K562 (cell line): ENCODE results near the gene SNX12. TPM values are rescaled to one million over a fixed set of nuclear protein-coding genes. Genes with fewer than 3 reads are reported as not detected.

ENCODE experiments used
- ATF3 ChIP-seq, 2 experiments: fragments of 450-650 bp in 1 of 2; sonication (generic) in 1 of 2; formaldehyde crosslinking in 1 of 2; IDR thresholded peaks in 1 of 2; conservative IDR thresholded peaks in 1 of 2; 2 replicates each; pipeline versions ENCODE4 v1.6.1 to v1.8.1; 2016 to 2023; ENCODE audit warnings: mild to moderate bottlenecking in 2 of 2, moderate library complexity in 2 of 2, inconsistent platforms in 1 of 2, missing genetic modification reagents in 1 of 2
- BRCA1 ChIP-seq, 2 experiments: fragments of 450-650 bp in 1 of 2; sonication (generic) in 1 of 2; formaldehyde crosslinking in 1 of 2; IDR thresholded peaks; 2 replicates each; pipeline versions ENCODE4 v1.5.0 to v1.6.1; 2017 to 2020; ENCODE audit warnings: mild to moderate bottlenecking in 1 of 2, missing genetic modification reagents in 1 of 2
- BRF2 ChIP-seq: IDR thresholded peaks from 3 replicates; pipeline ENCODE4 v1.6.1; 2011; ENCODE audit warnings: borderline replicate concordance, mild to moderate bottlenecking; ENCODE audit not compliant: insufficient read length, insufficient read depth
- CEBPG ChIP-seq, 3 experiments: fragments of 200-800 bp in 1 of 3; sonication (Bioruptor generic) in 1 of 3; sonication (generic) in 1 of 3; formaldehyde crosslinking in 1 of 3; IDR thresholded peaks in 2 of 3; conservative IDR thresholded peaks in 1 of 3; 2 replicates each; pipeline versions ENCODE4 v1.6.1 to v1.8.0; 2016 to 2022; ENCODE audit warnings: missing compliant biosample characterization in 2 of 3, missing genetic modification characterization in 2 of 3, mild to moderate bottlenecking in 1 of 3, missing genetic modification reagents in 1 of 3
- FOS ChIP-seq: IDR thresholded peaks from 3 replicates; pipeline ENCODE4 v1.6.1; 2011; ENCODE audit not compliant: insufficient read length; ENCODE audit errors: extremely low read depth
- GTF2E2 ChIP-seq: fragments of 200-800 bp; sonication (Bioruptor generic); IDR thresholded peaks from 2 replicates; pipeline ENCODE4 v1.6.1; 2016; ENCODE audit warnings: missing genetic modification characterization, missing compliant biosample characterization
- HLTF ChIP-seq: fragments of 450-650 bp; IDR thresholded peaks from 2 replicates; pipeline ENCODE4 v1.6.1; 2016
- IRF9 ChIP-seq: fragments of 450-650 bp; IDR thresholded peaks from 2 replicates; pipeline ENCODE4 v1.6.1; 2016; ENCODE audit warnings: missing biosample characterization, missing genetic modification characterization
- NELFE ChIP-seq: IDR thresholded peaks from 2 replicates; pipeline ENCODE4 v1.6.1; 2011; ENCODE audit warnings: mild to moderate bottlenecking; ENCODE audit not compliant: insufficient read depth, insufficient read length
- NR0B1 ChIP-seq: fragments of 450-650 bp; IDR thresholded peaks from one replicate; pipeline ENCODE4 v1.6.1; 2018; ENCODE audit warnings: mild to moderate bottlenecking, moderate library complexity; ENCODE audit not compliant: partially characterized antibody
- PCBP1 ChIP-seq: fragments of 200-400 bp; formaldehyde crosslinking; IDR thresholded peaks from 2 replicates; pipeline ENCODE4 v1.6.1; 2018; ENCODE audit warnings: mild to moderate bottlenecking, low read depth, low read length; ENCODE audit not compliant: poor library complexity, severe bottlenecking
- PHF20 ChIP-seq: fragments of 450-650 bp; IDR thresholded peaks from 2 replicates; pipeline ENCODE4 v1.6.1; 2018; ENCODE audit not compliant: partially characterized antibody
- POU5F1 ChIP-seq: fragments of 150-350 bp; IDR thresholded peaks from 2 replicates; pipeline ENCODE4 v1.6.1; 2014; ENCODE audit warnings: borderline replicate concordance, low read length, low read depth, mild to moderate bottlenecking; ENCODE audit not compliant: partially characterized antibody
- PRPF4 ChIP-seq: fragments of 200-400 bp; formaldehyde crosslinking; IDR thresholded peaks from one replicate; pipeline ENCODE4 v1.6.1; 2017; ENCODE audit warnings: low read length, low read depth, mild to moderate bottlenecking; ENCODE audit not compliant: insufficient read depth, poor library complexity, severe bottlenecking
- PTTG1 ChIP-seq: fragments of 450-650 bp; IDR thresholded peaks from 2 replicates; pipeline ENCODE4 v1.6.1; 2016; ENCODE audit warnings: low read depth, mild to moderate bottlenecking, missing genetic modification characterization, missing compliant biosample characterization
- SLC30A9 ChIP-seq: fragments of 250-450 bp; sonication (Bioruptor Pico); IDR thresholded peaks from 2 replicates; pipeline ENCODE4 v1.8.0; 2022; ENCODE audit warnings: mild to moderate bottlenecking, moderate library complexity
- SMAD4 ChIP-seq: fragments of 250-450 bp; sonication (Bioruptor Pico); conservative IDR thresholded peaks from 2 replicates; pipeline ENCODE4 v1.8.0; 2021; ENCODE audit warnings: inconsistent platforms, mild to moderate bottlenecking, moderate library complexity
- ZFP36 ChIP-seq: fragments of 150-350 bp; IDR thresholded peaks from 2 replicates; pipeline ENCODE4 v1.6.1; 2018; ENCODE audit warnings: low read length, low read depth; ENCODE audit not compliant: partially characterized antibody
- ZNF24 ChIP-seq: fragments of 450-650 bp; IDR thresholded peaks from 2 replicates; pipeline ENCODE4 v1.6.1; 2016
- ZNF316 ChIP-seq: fragments of 450-650 bp; IDR thresholded peaks from 2 replicates; pipeline ENCODE4 v1.6.1; 2016
- ZNF444 ChIP-seq: fragments of 250-450 bp; sonication (Bioruptor Pico); IDR thresholded peaks from 2 replicates; pipeline ENCODE4 v1.4.0; 2020; ENCODE audit warnings: mild to moderate bottlenecking, moderate library complexity
- ZSCAN29 ChIP-seq: fragments of 450-650 bp; IDR thresholded peaks from 2 replicates; pipeline ENCODE4 v1.6.1; 2017
- polyA plus RNA-seq, 8 experiments: library from polyadenylated mRNA; depleted of rRNA in 4 of 8; stranded (reverse) in 5 of 8; unstranded in 3 of 8; fragments of >200 nt; fragmentation: Nextera tagmentation in 2 of 8; fragmentation: Illumina TruSeq in 1 of 8; extraction: Ambion mirVana in 2 of 8; extraction: Trizol in 1 of 8; gene quantifications; 2 replicates each; pipeline versions ENCODE4 v1.2.1 to v1.2.3, GENCODE V29; 2011 to 2014; ENCODE audit warnings: inconsistent platforms in 1 of 8, missing spikeins in 1 of 8
- total RNA-seq, 7 experiments: library from RNA; depleted of rRNA in 6 of 7; stranded (reverse); fragments of >200 nt in 6 of 7; fragmentation: Illumina TruSeq in 2 of 7; extraction: Trizol in 2 of 7; gene quantifications; 2 replicates each; pipeline versions ENCODE4 v1.2.1 to v1.2.3, GENCODE V29; 2011 to 2021; ENCODE audit warnings: low replicate concordance in 1 of 7

The SNX12 gene
- total and polyA plus RNA-seq, 9 of the 15 experiments (the other 6 are each of a cell fraction or from before 2014, with no cell fraction given), result 12.7 to 50.3 (median 37.1) TPM

- TF ChIP-seq CEBPG (CRISPR knock-in tag; IDR thresholded peaks at IDR 0.05) (no peak), CEBPG (tag; conservative IDR thresholded peaks at IDR 0.05 in 1 of 2, IDR thresholded peaks at IDR 0.05 in 1 of 2) (no peak), NR0B1 (no peak), ATF3 (IDR thresholded peaks at IDR 0.05) (no peak; the same call in 1 of the 2 replicates), ATF3 (CRISPR knock-in tag; conservative IDR thresholded peaks at IDR 0.05) (no peak), PRPF4 (no peak), ZNF316 (no peak), NELFE (no peak), IRF9 (no peak), PTTG1 (tag) (no peak), PHF20 (no peak), POU5F1 (no peak), ZSCAN29 (no peak), HLTF (no peak), BRF2 (no peak), ZNF24 (no peak), FOS (no peak), SMAD4 (no peak), PCBP1 (no peak), GTF2E2 (tag) (no peak), SLC30A9 (CRISPR knock-in tag) (no peak), BRCA1 (IDR thresholded peaks at IDR 0.05) (no peak), BRCA1 (CRISPR knock-in tag; IDR thresholded peaks at IDR 0.05) (no peak), ZNF444 (no peak), ZFP36 (no peak)
These were observed 35.2 kb upstream of the SNX12 start (continued) for GRCh38 chrX:71103110-71103983.
